ENCODE measurements around the gene BTBD9.

DNA sequence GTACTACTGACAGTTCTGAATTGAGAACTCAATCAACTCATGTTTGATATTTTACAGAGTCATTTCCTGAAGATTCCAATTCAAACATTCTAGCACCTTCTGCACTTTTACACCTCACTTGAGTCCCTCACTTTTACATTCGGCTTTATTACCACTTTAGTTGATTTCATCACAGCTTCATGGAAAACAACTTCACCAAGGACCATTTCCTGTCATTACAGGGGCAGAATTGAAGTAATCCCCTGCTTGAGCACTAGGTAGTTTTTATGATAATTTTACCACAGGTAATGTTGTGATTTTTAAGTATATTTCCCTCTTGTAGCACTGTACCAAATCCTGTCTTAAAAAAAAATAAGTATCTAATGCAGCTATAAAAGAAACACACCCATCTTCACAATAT, 312.9 kb downstream of the BTBD9 start:
- TF ChIP-seq, protein P1, sequence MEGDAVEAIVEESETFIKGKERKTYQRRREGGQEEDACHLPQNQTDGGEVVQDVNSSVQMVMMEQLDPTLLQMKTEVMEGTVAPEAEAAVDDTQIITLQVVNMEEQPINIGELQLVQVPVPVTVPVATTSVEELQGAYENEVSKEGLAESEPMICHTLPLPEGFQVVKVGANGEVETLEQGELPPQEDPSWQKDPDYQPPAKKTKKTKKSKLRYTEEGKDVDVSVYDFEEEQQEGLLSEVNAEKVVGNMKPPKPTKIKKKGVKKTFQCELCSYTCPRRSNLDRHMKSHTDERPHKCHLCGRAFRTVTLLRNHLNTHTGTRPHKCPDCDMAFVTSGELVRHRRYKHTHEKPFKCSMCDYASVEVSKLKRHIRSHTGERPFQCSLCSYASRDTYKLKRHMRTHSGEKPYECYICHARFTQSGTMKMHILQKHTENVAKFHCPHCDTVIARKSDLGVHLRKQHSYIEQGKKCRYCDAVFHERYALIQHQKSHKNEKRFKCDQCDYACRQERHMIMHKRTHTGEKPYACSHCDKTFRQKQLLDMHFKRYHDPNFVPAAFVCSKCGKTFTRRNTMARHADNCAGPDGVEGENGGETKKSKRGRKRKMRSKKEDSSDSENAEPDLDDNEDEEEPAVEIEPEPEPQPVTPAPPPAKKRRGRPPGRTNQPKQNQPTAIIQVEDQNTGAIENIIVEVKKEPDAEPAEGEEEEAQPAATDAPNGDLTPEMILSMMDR (optimal IDR thresholded peaks at IDR 0.05 in 1 of 3, IDR thresholded peaks at IDR 0.05 in 1 of 3, conservative IDR thresholded peaks at IDR 0.05 in 1 of 3; ENCODE audit: extremely low read depth in 1 of 3, insufficient read depth in 2 of 3, low read length in 3 of 3), result no peak
- no peak for TF ChIP-seq EZH2 (IDR thresholded peaks at IDR 0.05; ENCODE audit: low read length)
